Amniotic epithelial cell (primary cell): ENCODE data around the gene GNL1.
"Not testable (repeated sequence)": the region's sequence is repeated elsewhere in the genome, so short reads cannot be mapped to it uniquely, and the experiment has no call there.

ENCODE experiments used
- DNase-seq: peaks from one replicate; pipeline ENCODE4 v3.0.0-alpha.2; 2010; ENCODE audit warnings: low read depth

Gene GNL1

GRCh38 chr6:30497261-30497599 lies 59.1 kb downstream of the GNL1 start:
- DNase-seq: not testable (repeated sequence)

GRCh38 chr6:30495993-30496392 lies 60.3 kb downstream of the GNL1 start:
- DNase-seq: no peak

GRCh38 chr6:30495060-30495459 lies 61.2 kb downstream of the GNL1 start:
- DNase-seq: not testable (repeated sequence)

- DNase-seq: no peak
These were observed 61.9 kb downstream of the GNL1 start for GRCh38 chr6:30494291-30494861.

- no peak for DNase-seq
These were observed 62.5 kb downstream of the GNL1 start for GRCh38 chr6:30493643-30494250.

- no peak for DNase-seq
These were observed 64.0 kb downstream of the GNL1 start for GRCh38 chr6:30491991-30492952.
